ENCODE data around the gene RFX4.
"Not testable (repeated sequence)": the region's sequence is repeated elsewhere in the genome, so short reads cannot be mapped to it uniquely, and the experiment has no call there.

RFX4 gene

GRCh38 chr12:106681210-106681609 lies 98.4 kb downstream of the RFX4 start:
- H3K27ac ChIP-seq (ENCODE audit: low read length): no peak overlapping the region
- H3K36me3 ChIP-seq (ENCODE audit: control insufficient read depth, low read depth, low read length): no peaks in the 10 kb centered on the region
- H3K27me3 ChIP-seq (ENCODE audit: control insufficient read depth, insufficient read depth, low read length): no peaks in the 10 kb centered on the region
- no peaks in the 10 kb centered on the region for H3K9me3 ChIP-seq (ENCODE audit: control insufficient read depth, low read depth, low read length)
- no peak overlapping the region for H3K9ac ChIP-seq (ENCODE audit: low read length)
- H3K4me3 ChIP-seq (ENCODE audit: low read length): no peak overlapping the region
- peaks cover 15% of the 10 kb centered on the region for H3K4me1 ChIP-seq (ENCODE audit: control insufficient read depth, low read depth, low read length)

GRCh38 chr12:106682594-106683234 lies 99.9 kb downstream of the RFX4 start:
- H3K9ac ChIP-seq (ENCODE audit: low read length): no peak overlapping the region
- no peaks in the 10 kb centered on the region for H3K36me3 ChIP-seq (ENCODE audit: control insufficient read depth, low read depth, low read length)
- no peak overlapping the region for H3K4me3 ChIP-seq (ENCODE audit: low read length)
- peaks cover 15% of the 10 kb centered on the region for H3K4me1 ChIP-seq (ENCODE audit: control insufficient read depth, low read depth, low read length)
- no peaks in the 10 kb centered on the region for H3K27me3 ChIP-seq (ENCODE audit: control insufficient read depth, insufficient read depth, low read length)
- H3K27ac ChIP-seq (ENCODE audit: low read length): no peak overlapping the region
- no peaks in the 10 kb centered on the region for H3K9me3 ChIP-seq (ENCODE audit: control insufficient read depth, low read depth, low read length)

GRCh38 chr12:106684497-106684896 lies 101.7 kb downstream of the RFX4 start:
- no peaks in the 10 kb centered on the region for H3K36me3 ChIP-seq (ENCODE audit: control insufficient read depth, low read depth, low read length)
- peaks cover 15% of the 10 kb centered on the region for H3K4me1 ChIP-seq (ENCODE audit: control insufficient read depth, low read depth, low read length)
- H3K9me3 ChIP-seq (ENCODE audit: control insufficient read depth, low read depth, low read length): no peaks in the 10 kb centered on the region
- no peak overlapping the region for H3K27ac ChIP-seq (ENCODE audit: low read length)
- no peaks in the 10 kb centered on the region for H3K27me3 ChIP-seq (ENCODE audit: control insufficient read depth, insufficient read depth, low read length)
- no peak overlapping the region for H3K9ac ChIP-seq (ENCODE audit: low read length)
- H3K4me3 ChIP-seq (ENCODE audit: low read length): no peak overlapping the region

- Histone ChIP-seq H3K27me3 (ENCODE audit: control insufficient read depth, insufficient read depth, low read length) (no peaks in the 10 kb centered on the region), H3K4me3 (ENCODE audit: low read length) (no peak overlapping the region), H3K36me3 (ENCODE audit: control insufficient read depth, low read depth, low read length) (no peaks in the 10 kb centered on the region), H3K4me1 (ENCODE audit: control insufficient read depth, low read depth, low read length) (peaks cover 15% of the 10 kb centered on the region), H3K9ac (ENCODE audit: low read length) (no peak overlapping the region), H3K9me3 (ENCODE audit: control insufficient read depth, low read depth, low read length) (no peaks in the 10 kb centered on the region), H3K27ac (ENCODE audit: low read length) (no peak overlapping the region)
These were observed 102.6 kb downstream of the RFX4 start for GRCh38 chr12:106685381-106685780.

- Histone ChIP-seq H3K4me1 (ENCODE audit: control insufficient read depth, low read depth, low read length) (peaks cover 4% of the 10 kb centered on the region), H3K27ac (ENCODE audit: low read length) (no peak overlapping the region), H3K36me3 (ENCODE audit: control insufficient read depth, low read depth, low read length) (no peaks in the 10 kb centered on the region), H3K9me3 (ENCODE audit: control insufficient read depth, low read depth, low read length) (no peaks in the 10 kb centered on the region), H3K27me3 (ENCODE audit: control insufficient read depth, insufficient read depth, low read length) (no peaks in the 10 kb centered on the region), H3K4me3 (ENCODE audit: low read length) (no peak overlapping the region), H3K9ac (ENCODE audit: low read length) (no peak overlapping the region)
These were observed 104.9 kb downstream of the RFX4 start for GRCh38 chr12:106687672-106688071.

GRCh38 chr12:106690569-106691305 lies 107.9 kb downstream of the RFX4 start:
- H3K36me3 ChIP-seq (ENCODE audit: control insufficient read depth, low read depth, low read length): no peaks in the 10 kb centered on the region
- H3K27me3 ChIP-seq (ENCODE audit: control insufficient read depth, insufficient read depth, low read length): no peaks in the 10 kb centered on the region
- H3K9me3 ChIP-seq (ENCODE audit: control insufficient read depth, low read depth, low read length): no peaks in the 10 kb centered on the region
- H3K4me3 ChIP-seq (ENCODE audit: low read length): no peak overlapping the region
- no peak overlapping the region for H3K27ac ChIP-seq (ENCODE audit: low read length)
- H3K9ac ChIP-seq (ENCODE audit: low read length): no peak overlapping the region
- H3K4me1 ChIP-seq (ENCODE audit: control insufficient read depth, low read depth, low read length): no peaks in the 10 kb centered on the region

GRCh38 chr12:106692033-106692432 lies 109.2 kb downstream of the RFX4 start:
- not testable (repeated sequence) for H3K27me3 ChIP-seq (ENCODE audit: control insufficient read depth, insufficient read depth, low read length); H3K4me1 ChIP-seq (ENCODE audit: control insufficient read depth, low read depth, low read length); H3K9me3 ChIP-seq (ENCODE audit: control insufficient read depth, low read depth, low read length); H3K27ac ChIP-seq (ENCODE audit: low read length); H3K36me3 ChIP-seq (ENCODE audit: control insufficient read depth, low read depth, low read length); H3K9ac ChIP-seq (ENCODE audit: low read length); H3K4me3 ChIP-seq (ENCODE audit: low read length)

- H3K4me3 ChIP-seq (ENCODE audit: low read length): no peak overlapping the region
- no peak overlapping the region for H3K9ac ChIP-seq (ENCODE audit: low read length)
- H3K27me3 ChIP-seq (ENCODE audit: control insufficient read depth, insufficient read depth, low read length): no peaks in the 10 kb centered on the region
- no peaks in the 10 kb centered on the region for H3K36me3 ChIP-seq (ENCODE audit: control insufficient read depth, low read depth, low read length)
- H3K27ac ChIP-seq (ENCODE audit: low read length): no peak overlapping the region
- H3K4me1 ChIP-seq (ENCODE audit: control insufficient read depth, low read depth, low read length): no peaks in the 10 kb centered on the region
- H3K9me3 ChIP-seq (ENCODE audit: control insufficient read depth, low read depth, low read length): no peaks in the 10 kb centered on the region
These were observed 110.4 kb downstream of the RFX4 start for GRCh38 chr12:106692896-106693820.

- H3K27me3 ChIP-seq (ENCODE audit: control insufficient read depth, insufficient read depth, low read length): no peaks in the 10 kb centered on the region
These were observed 113.3 kb downstream of the RFX4 start for GRCh38 chr12:106696071-106696470.

GRCh38 chr12:106696681-106697417 lies 114.0 kb downstream of the RFX4 start:
- Histone ChIP-seq H3K27ac (ENCODE audit: low read length) (no peak overlapping the region), H3K4me3 (ENCODE audit: low read length) (no peak overlapping the region), H3K9me3 (ENCODE audit: control insufficient read depth, low read depth, low read length) (peaks cover 10% of the 10 kb centered on the region), H3K36me3 (ENCODE audit: control insufficient read depth, low read depth, low read length) (no peaks in the 10 kb centered on the region), H3K4me1 (ENCODE audit: control insufficient read depth, low read depth, low read length) (no peaks in the 10 kb centered on the region), H3K27me3 (ENCODE audit: control insufficient read depth, insufficient read depth, low read length) (no peaks in the 10 kb centered on the region), H3K9ac (ENCODE audit: low read length) (no peak overlapping the region)

More at GRCh38 chr12:106696071-106696470, 113.3 kb downstream of the RFX4 start:
- peaks cover 10% of the 10 kb centered on the region for H3K9me3 ChIP-seq (ENCODE audit: control insufficient read depth, low read depth, low read length)
- H3K4me3 ChIP-seq (ENCODE audit: low read length): no peak overlapping the region
- H3K36me3 ChIP-seq (ENCODE audit: control insufficient read depth, low read depth, low read length): no peaks in the 10 kb centered on the region
- H3K9ac ChIP-seq (ENCODE audit: low read length): no peak overlapping the region
- no peak overlapping the region for H3K27ac ChIP-seq (ENCODE audit: low read length)
- H3K4me1 ChIP-seq (ENCODE audit: control insufficient read depth, low read depth, low read length): no peaks in the 10 kb centered on the region

- H3K4me3 ChIP-seq (ENCODE audit: low read length): no peak overlapping the region
- H3K9me3 ChIP-seq (ENCODE audit: control insufficient read depth, low read depth, low read length): peaks cover 3% of the 10 kb centered on the region
- H3K27ac ChIP-seq (ENCODE audit: low read length): no peak overlapping the region
- no peaks in the 10 kb centered on the region for H3K4me1 ChIP-seq (ENCODE audit: control insufficient read depth, low read depth, low read length)
- no peaks in the 10 kb centered on the region for H3K36me3 ChIP-seq (ENCODE audit: control insufficient read depth, low read depth, low read length)
- H3K27me3 ChIP-seq (ENCODE audit: control insufficient read depth, insufficient read depth, low read length): no peaks in the 10 kb centered on the region
- no peak overlapping the region for H3K9ac ChIP-seq (ENCODE audit: low read length)
These were observed 121.3 kb downstream of the RFX4 start for GRCh38 chr12:106704081-106704480.
